Nucleus accumbens (tissue), 56 donors: Measurements from ENCODE around the gene ABHD10.
A peak's percentile ranks its signal among the peaks of the same experiment; 100 is the strongest.

Experiments
- DNase-seq, 56 donors: peaks; one replicate each; lab custom pipeline; 2025; lab: John Stamatoyannopoulos, UW

Gene ABHD10

GRCh38 chr3:111978583-111979433 is at the start of gene ABHD10:
ABHD10 (plus strand) TSS chr3:111979026; CDS start chr3:111979062, 36 bp downstream.
- peak; percentile 19 to 98 (median 92) for DNase-seq

DNA sequence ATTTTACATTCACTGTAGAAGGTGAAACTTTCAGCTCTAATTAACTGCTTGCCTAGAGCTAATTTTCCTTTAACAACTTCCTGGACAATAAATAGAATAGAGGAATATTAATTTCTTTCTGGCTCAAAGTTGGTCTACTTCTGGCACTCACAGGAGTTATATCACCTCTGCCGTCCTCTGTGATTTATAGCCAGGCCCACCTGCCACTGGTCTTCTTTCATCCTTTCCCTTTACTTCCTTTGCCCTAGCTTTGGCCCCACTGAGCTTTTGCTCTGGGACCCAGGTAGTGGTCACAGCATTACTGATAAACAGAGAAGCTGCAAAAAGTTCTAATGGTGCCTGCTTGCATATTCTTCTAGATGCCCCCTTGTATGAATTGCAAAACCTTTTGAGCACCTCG is 49.3 kb upstream of the ABHD10 start:
- DNase-seq, result no peak

DNA sequence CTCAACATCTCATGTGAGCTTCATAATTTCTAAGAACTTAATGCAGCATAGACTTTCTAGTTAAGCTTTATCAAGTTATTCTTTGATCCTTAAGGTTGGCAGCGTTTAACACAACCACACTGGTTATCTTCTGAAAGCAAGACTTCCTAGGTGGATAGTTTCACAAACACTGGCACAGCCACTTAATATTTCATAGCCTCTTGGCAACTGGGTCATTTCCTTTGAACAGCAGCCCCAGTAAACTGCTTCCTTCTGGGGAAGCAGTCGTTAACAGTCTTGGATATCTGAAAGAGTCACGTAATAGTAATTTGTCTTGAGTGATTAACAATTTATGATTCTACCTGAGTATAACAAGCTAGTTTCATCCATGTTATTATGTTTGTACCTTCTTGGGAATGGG is 45.9 kb upstream of the ABHD10 start:
- DNase-seq, result no peak

DNA sequence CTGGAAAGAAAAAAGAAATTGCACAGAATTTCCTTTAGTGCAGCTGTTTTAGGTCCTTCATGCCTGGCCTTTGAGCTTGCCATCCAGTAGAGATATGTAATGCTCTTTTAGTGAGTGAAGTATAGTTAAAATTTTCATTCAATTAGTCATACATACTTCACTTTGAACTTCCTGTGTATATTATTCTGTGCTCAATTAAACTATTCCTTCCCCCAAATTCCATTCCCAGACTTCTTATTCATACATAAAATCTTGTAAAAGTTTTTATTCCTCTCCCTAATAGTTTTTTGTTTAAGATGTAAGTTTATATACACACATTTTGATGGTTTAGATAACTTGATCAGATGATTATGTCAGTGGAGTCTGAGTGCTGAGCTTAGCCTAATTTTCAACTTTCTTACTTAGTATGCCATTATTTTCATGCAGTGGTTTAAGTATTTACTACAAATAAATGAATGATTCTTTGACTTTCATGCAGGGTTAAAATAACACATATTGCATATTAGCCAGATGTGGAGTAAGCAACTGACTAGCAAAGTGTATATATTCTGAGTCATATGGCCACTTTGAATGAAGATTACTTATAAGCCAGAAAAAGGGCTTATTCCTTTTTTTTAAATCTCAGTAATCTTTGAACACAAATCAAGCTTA is 42.5 kb upstream of the ABHD10 start:
- no peak for DNase-seq

DNA sequence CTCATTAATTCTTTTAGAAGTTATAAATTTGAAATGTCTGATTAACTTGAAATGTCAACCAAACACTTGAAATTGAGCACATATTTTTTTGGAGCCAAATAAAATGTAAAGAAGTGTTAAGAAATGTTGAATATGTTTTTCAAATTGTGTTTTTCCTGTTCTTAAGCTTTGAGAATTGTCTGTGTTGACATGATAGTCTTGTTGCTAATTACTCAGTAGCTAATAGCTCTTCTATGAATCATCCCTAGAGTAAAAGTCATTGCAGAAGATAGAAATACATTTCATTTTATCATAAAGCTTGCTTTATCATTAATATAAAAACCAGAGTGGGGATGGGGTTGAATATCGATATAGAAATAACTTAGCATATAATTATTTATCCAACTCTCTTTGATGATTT is 41.9 kb upstream of the ABHD10 start:
- no peak for DNase-seq

DNA sequence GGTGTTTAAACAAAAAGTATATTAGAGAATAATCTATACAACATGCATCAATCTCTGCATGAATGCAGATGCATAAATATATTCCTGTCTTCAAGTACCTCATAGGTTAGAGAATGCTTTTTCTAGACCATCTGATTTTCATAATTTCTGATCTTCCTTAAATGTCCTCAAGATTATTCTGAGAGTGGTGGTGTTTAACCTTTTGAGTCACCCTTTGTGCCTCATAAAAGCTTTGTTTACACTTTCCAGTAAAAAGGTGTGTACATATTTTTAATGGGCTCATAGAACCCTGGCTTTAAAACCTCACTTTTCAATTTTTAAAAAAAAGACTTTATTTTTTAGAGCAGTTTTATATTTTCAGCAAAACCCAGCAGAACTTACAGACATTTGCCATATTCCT is 41.0 kb upstream of the ABHD10 start:
- no peak for DNase-seq

- no peak for DNase-seq
Observed at GRCh38 chr3:111939873-111940272, 39.0 kb upstream of the ABHD10 start.

GRCh38 chr3:111943533-111943932 is 35.3 kb upstream of the ABHD10 start:
- DNase-seq, result no peak

GRCh38 chr3:111944372-111944771 is 34.5 kb upstream of the ABHD10 start:
- no peak for DNase-seq

DNA sequence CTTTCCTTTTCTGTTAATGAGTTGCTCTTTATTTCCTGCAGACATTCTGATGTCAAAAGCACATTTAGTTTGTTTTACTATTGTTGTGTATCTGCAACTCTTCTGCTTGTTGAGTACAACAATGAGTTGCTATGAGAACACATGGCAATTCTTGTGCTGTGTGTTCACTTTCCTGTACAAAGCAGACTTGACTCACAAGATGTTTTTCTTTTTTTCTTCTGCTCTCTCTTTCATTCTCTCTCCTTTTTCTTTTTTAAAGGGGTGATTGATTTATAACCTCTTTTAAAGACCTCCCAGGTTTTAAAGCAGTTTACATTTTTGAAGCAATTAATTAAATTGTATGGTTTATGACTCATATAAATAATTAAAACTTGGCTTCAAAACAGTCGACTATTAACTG is 31.6 kb upstream of the ABHD10 start:
- no peak for DNase-seq

DNA sequence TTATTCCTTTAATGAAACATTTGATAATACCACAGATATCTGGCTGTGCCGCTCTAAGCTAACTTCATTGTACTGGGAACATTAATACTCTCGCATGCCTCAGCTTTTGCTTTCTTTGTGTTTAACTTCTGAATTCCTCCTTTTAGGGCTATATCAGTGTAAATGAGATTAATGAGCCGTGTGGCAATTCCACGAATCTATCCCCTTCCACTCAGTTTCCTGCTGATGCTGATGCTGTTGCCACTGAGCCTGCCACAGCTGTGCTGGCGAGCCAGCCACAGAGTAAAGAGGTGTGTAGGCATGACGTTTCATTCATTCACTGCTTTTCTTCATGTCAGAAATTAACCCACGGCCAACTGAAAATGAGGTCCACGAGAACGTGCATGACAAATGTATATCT is 30.0 kb upstream of the ABHD10 start:
- DNase-seq, result no peak

- DNase-seq, result no peak
Observed at GRCh38 chr3:111949712-111950111, 29.1 kb upstream of the ABHD10 start.

DNA sequence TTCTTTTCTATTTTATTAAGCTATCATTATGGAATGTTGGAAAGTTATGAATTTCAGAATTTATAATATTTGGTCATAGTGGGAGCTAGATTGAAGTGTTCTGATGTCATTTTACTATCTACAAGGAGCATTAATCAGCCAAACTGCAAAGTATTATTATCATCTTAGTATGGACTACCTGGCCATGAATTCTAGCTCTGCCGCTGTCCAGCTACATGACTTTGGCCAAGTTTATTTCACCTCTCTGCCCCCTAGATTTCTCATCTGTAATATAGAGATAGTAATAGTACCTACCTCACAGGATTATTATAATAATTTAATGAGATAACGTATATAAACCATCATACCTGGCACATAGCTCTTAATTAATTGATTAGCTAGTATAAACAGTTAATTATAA is 27.8 kb upstream of the ABHD10 start:
- no peak for DNase-seq

GRCh38 chr3:111952086-111952485 is 26.7 kb upstream of the ABHD10 start:
- DNase-seq, result no peak

GRCh38 chr3:111952866-111953450 is 25.9 kb upstream of the ABHD10 start:
- no peak for DNase-seq

GRCh38 chr3:111954228-111954990 is 24.4 kb upstream of the ABHD10 start:
- no peak for DNase-seq

GRCh38 chr3:111955876-111956275 is 22.9 kb upstream of the ABHD10 start:
- no peak for DNase-seq

- no peak for DNase-seq
Observed at GRCh38 chr3:111956449-111956848, 22.4 kb upstream of the ABHD10 start.

- DNase-seq, result no peak
Observed at GRCh38 chr3:111956995-111957734, 21.7 kb upstream of the ABHD10 start.

DNA sequence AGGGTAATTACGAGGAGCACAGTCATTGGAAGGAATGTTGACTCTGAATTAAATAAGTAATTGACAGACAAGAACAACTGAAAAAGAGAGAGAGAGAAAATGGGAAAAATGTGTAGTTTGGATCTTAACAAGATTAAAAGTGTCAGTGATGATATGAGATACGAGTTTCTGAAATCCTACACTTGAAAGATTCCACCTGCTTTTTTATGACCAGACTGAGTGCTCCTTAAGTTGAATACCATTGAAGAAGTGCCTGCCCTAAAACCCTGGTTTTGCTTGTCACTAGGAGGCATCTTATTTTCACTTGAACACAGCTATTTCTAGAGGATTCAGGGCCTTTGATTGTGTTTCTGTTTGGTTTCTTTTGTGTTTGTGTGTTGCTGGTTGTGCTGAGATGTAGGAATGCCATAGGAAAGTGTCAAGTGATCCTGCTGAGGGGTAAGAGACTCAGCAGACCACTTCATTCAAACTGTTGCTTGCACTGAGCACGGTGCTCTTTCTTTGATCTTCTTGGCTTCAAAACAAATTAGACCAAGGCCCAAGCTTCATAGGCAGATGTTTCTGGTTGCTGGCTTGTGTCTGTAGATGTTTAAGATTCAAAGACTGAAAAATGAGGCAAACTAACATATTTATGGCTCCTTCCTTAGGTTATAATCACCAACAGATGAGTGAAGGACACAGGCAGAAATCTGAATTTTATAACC is 17.2 kb upstream of the ABHD10 start:
- DNase-seq, result no peak
